GM21360 (cell line): Measurements from ENCODE around the gene NID2.

Source experiments
- ATAC-seq: cut with Tn5 transposase; IDR thresholded peaks from one replicate; pipeline ENCODE4 v1.9.1; 2021; ENCODE audit warnings: mild to moderate bottlenecking, moderate library complexity; ENCODE audit not compliant: unreplicated experiment

NID2 gene

GRCh38 chr14:51960866-51961265 lies 108.0 kb downstream of the NID2 start:
- ATAC-seq: no peak

- ATAC-seq: no peak
Observed at GRCh38 chr14:51959928-51960327, 108.9 kb downstream of the NID2 start.

DNA sequence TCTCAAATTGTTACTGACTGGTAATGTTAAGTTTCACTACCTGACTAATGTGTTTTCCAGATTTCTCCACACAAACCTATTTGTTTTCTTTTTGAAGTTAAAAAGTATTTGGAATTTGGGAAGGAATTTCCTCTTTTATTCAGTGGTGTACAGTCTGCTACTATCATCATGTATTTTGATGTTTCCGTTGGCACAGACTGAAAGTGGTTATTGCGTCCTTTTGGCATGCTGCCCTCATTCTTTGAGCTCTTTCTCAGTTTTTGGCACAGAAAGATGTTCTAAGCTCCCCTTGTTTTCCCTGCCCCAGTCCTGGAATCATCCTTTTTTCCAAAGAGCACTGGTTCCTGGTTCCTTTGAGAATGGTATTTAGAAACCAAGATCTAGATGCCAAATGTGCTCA lies 110.9 kb downstream of the NID2 start:
- ATAC-seq: no peak
